H9 (cell line): Measurements from ENCODE around the gene MRPL14. TPM values are rescaled to one million over a fixed set of nuclear protein-coding genes. Genes with fewer than 3 reads are reported as not detected.

Source experiments
- DNase-seq: peaks from one replicate; pipeline ENCODE4 v3.0.0-alpha.2; 2017
- H2AFZ ChIP-seq: one replicate; pipeline ENCODE4 v1.6.1; 2013; ENCODE audit warnings: mild to moderate bottlenecking, low read length, control low read depth, moderate library complexity
- H2AK5ac ChIP-seq: 2 replicates; pipeline ENCODE4 v1.6.1; 2013; ENCODE audit warnings: low read length, control low read depth, mixed read lengths; ENCODE audit not compliant: insufficient read length
- H2BK120ac ChIP-seq: one replicate; pipeline ENCODE4 v1.6.1; 2013; ENCODE audit warnings: low read depth, mild to moderate bottlenecking, low read length, control low read depth, inconsistent platforms; ENCODE audit not compliant: poor library complexity, severe bottlenecking
- H2BK12ac ChIP-seq: 2 replicates; pipeline ENCODE4 v1.6.1; 2013; ENCODE audit warnings: low read length, control low read depth, mixed read lengths, low read depth; ENCODE audit not compliant: insufficient read length
- H2BK15ac ChIP-seq: 2 replicates; pipeline ENCODE4 v1.6.1; 2013; ENCODE audit warnings: low read depth, low read length, control low read depth
- H2BK20ac ChIP-seq: one replicate; pipeline ENCODE4 v1.6.1; 2013; ENCODE audit warnings: low read depth, mild to moderate bottlenecking, low read length, control low read depth, inconsistent platforms; ENCODE audit not compliant: poor library complexity, severe bottlenecking
- H2BK5ac ChIP-seq: 2 replicates; pipeline ENCODE4 v1.6.1; 2013; ENCODE audit warnings: low read length, control low read depth, mixed read lengths; ENCODE audit not compliant: insufficient read length
- H3K14ac ChIP-seq: 2 replicates; pipeline ENCODE4 v1.6.1; 2013; ENCODE audit warnings: low read length, control low read depth; ENCODE audit not compliant: insufficient read depth
- H3K18ac ChIP-seq: 2 replicates; pipeline ENCODE4 v1.6.1; 2013; ENCODE audit warnings: low read depth, mild to moderate bottlenecking, mixed read lengths, low read length, control low read depth; ENCODE audit not compliant: insufficient read length
- H3K23ac ChIP-seq: 2 replicates; pipeline ENCODE4 v1.6.1; 2013; ENCODE audit warnings: low read length, control low read depth, mixed read lengths, low read depth; ENCODE audit not compliant: insufficient read length
- H3K23me2 ChIP-seq: 2 replicates; pipeline ENCODE4 v1.6.1; 2013; ENCODE audit warnings: low read depth, mild to moderate bottlenecking, mixed read lengths, low read length, control low read depth; ENCODE audit not compliant: insufficient read length, poor library complexity, severe bottlenecking
- H3K27ac ChIP-seq: 2 replicates; pipeline ENCODE4 v1.5.1; 2013; ENCODE audit warnings: low read length, control low read depth, mixed read lengths, low read depth; ENCODE audit not compliant: insufficient read length
- H3K27me3 ChIP-seq: 2 replicates; pipeline ENCODE4 v1.6.1; 2013; ENCODE audit warnings: low read length, control low read depth, inconsistent platforms; ENCODE audit not compliant: insufficient read depth
- H3K4ac ChIP-seq: 2 replicates; pipeline ENCODE4 v1.6.1; 2013; ENCODE audit warnings: low read depth, mild to moderate bottlenecking, control low read depth, inconsistent platforms, low read length, moderate library complexity
- H3K4me1 ChIP-seq: 2 replicates; pipeline ENCODE4 v1.6.1; 2013; ENCODE audit warnings: low read length, control low read depth, inconsistent platforms; ENCODE audit not compliant: insufficient read depth
- H3K4me2 ChIP-seq: 2 replicates; pipeline ENCODE4 v1.6.1; 2013; ENCODE audit warnings: low read length, control low read depth, mixed read lengths; ENCODE audit not compliant: insufficient read length, insufficient read depth
- H3K56ac ChIP-seq: 2 replicates; pipeline ENCODE4 v1.6.1; 2013; ENCODE audit warnings: low read depth, mild to moderate bottlenecking, mixed read lengths, low read length, control low read depth; ENCODE audit not compliant: insufficient read length
- H3K79me1 ChIP-seq: 2 replicates; pipeline ENCODE4 v1.6.1; 2013; ENCODE audit warnings: low read depth, mild to moderate bottlenecking, moderate library complexity, low read length, control low read depth, inconsistent platforms; ENCODE audit not compliant: insufficient read depth, poor library complexity, severe bottlenecking
- H3K79me2 ChIP-seq: 2 replicates; pipeline ENCODE4 v1.6.1; 2013; ENCODE audit warnings: low read length, control low read depth, inconsistent platforms; ENCODE audit not compliant: insufficient read depth
- H3K9ac ChIP-seq: 2 replicates; pipeline ENCODE4 v1.6.1; 2013; ENCODE audit warnings: low read length, control low read depth, mixed read lengths; ENCODE audit not compliant: insufficient read length; ENCODE audit errors: extremely low read depth
- H3K9me3 ChIP-seq: one replicate; pipeline ENCODE4 v1.6.1; 2013; ENCODE audit warnings: low read depth, low read length, inconsistent platforms; ENCODE audit not compliant: control insufficient read depth
- H3T11ph ChIP-seq: one replicate; pipeline ENCODE4 v1.6.1; 2013; ENCODE audit warnings: mild to moderate bottlenecking, low read length, control low read depth, inconsistent platforms
- H4K20me1 ChIP-seq: one replicate; pipeline ENCODE4 v1.6.1; 2013; ENCODE audit not compliant: control insufficient read depth, insufficient read length, insufficient read depth
- H4K5ac ChIP-seq: 2 replicates; pipeline ENCODE4 v1.6.1; 2013; ENCODE audit warnings: low read depth, mild to moderate bottlenecking, mixed read lengths, low read length, control low read depth; ENCODE audit not compliant: insufficient read length
- H4K8ac ChIP-seq: replicated peaks from 2 replicates; pipeline ENCODE4 v1.6.1; 2013; ENCODE audit warnings: low read length, control low read depth, mixed read lengths, low read depth; ENCODE audit not compliant: insufficient read length
- H4K91ac ChIP-seq: 2 replicates; pipeline ENCODE4 v1.6.1; 2013; ENCODE audit warnings: low read depth, mild to moderate bottlenecking, moderate library complexity, mixed read lengths, low read length, control low read depth; ENCODE audit not compliant: insufficient read length
- H3K27ac Mint-ChIP-seq, 3 experiments: 2 replicates in 2 of 3; 3 replicates in 1 of 3; pipeline ENCODE4 v1.8.0; 2020 to 2021; ENCODE audit warnings: mixed read lengths in 3 of 3, mild to moderate bottlenecking in 1 of 3, moderate library complexity in 1 of 3
- H3K27me3 Mint-ChIP-seq: 2 replicates; pipeline ENCODE4 v1.8.0; 2021; ENCODE audit warnings: low read depth, mild to moderate bottlenecking, moderate library complexity, mixed read lengths
- H3K36me3 Mint-ChIP-seq, 3 experiments: 2 replicates in 2 of 3; 3 replicates in 1 of 3; pipeline ENCODE4 v1.8.0; 2020 to 2021; ENCODE audit warnings: low read depth in 3 of 3, mixed read lengths in 3 of 3; ENCODE audit not compliant: insufficient read depth in 1 of 3
- H3K4me1 Mint-ChIP-seq, 2 experiments: 2 replicates each; pipeline ENCODE4 v1.8.0; 2020; ENCODE audit warnings: mixed read lengths in 2 of 2
- H3K4me3 Mint-ChIP-seq, 2 experiments: 2 replicates in 1 of 2; 3 replicates in 1 of 2; pipeline ENCODE4 v1.8.0; 2020 to 2021; ENCODE audit warnings: mild to moderate bottlenecking in 2 of 2, mixed read lengths in 2 of 2, moderate library complexity in 1 of 2
- H3K9me3 Mint-ChIP-seq, 2 experiments: 2 replicates in 1 of 2; 3 replicates in 1 of 2; pipeline ENCODE4 v1.8.0; 2020; ENCODE audit warnings: mild to moderate bottlenecking in 2 of 2, mixed read lengths in 2 of 2, moderate library complexity in 1 of 2
- WGBS: extraction: QIAGEN DNeasy Blood & Tissue Kit; methylation state at CpG from one replicate; pipeline ENCODE4 v1.1.7; 2013; ENCODE audit warnings: missing lambda C conversion rate, low lambda C conversion rate, mixed read lengths; ENCODE audit not compliant: insufficient read length; ENCODE audit errors: extremely low coverage; 5-methylcytosine and 5-hydroxymethylcytosine counted together
- total RNA-seq: library from RNA; stranded (reverse); gene quantifications from 2 replicates; pipeline ENCODE4 v1.2.1, GENCODE V29; 2021
- TF ChIP-seq, protein P1 (sequence below): fragments of 200-600 bp; sonication (generic); conservative IDR thresholded peaks from 3 replicates; pipeline ENCODE4 v1.8.0; 2021; ENCODE audit warnings: antibody characterized with exemption, mild to moderate bottlenecking

MRPL14 gene
- total RNA-seq, 1 experiment from 2014 or later = 80.1 TPM

DNA sequence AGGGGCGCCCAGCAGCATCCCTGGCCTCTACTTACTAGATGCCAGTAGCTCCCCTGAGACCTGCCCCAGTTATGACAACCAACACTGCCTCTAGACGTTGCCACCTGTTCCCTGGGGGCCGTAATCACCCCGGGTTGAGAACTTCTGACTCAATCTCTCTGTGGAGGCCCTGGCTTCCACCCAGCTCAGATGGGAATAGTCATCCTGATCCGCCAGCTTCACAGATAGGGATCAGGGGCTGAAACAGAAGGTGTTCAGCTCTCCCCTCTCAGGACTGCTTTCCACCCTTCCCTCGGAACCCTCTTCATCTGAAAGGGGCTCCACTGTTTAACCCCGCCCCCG lies 34.7 kb upstream of the MRPL14 start:
- no peak overlapping the region for H2AK5ac ChIP-seq
- no peak overlapping the region for H3K4ac ChIP-seq
- DNase-seq = no peak
- no peak overlapping the region for H4K8ac ChIP-seq
- Mint-ChIP-seq H3K4me1 (peaks cover 41 to 46% of the 10 kb centered on the region in 2 experiments), H3K27ac (no peak overlapping the region; a peak in 1 of 7 replicates), H3K27me3 (peaks cover 10% of the 10 kb centered on the region), H3K9me3 (no peaks in the 10 kb centered on the region; a peak in 1 of 5 replicates), H3K36me3 (0 out of 7 replicates have a peak, but pooled peaks cover 0 to 2% (median 0%) of the 10 kb centered on the region in 3 experiments), H3K4me3 (no peak overlapping the region)
- H3K27me3 ChIP-seq = no peaks in the 10 kb centered on the region
- H3K79me2 ChIP-seq = no peaks in the 10 kb centered on the region
- H2BK20ac ChIP-seq = no peak overlapping the region
- H3K4me2 ChIP-seq = no peak overlapping the region
- no peak overlapping the region for H3K23ac ChIP-seq
- no peak overlapping the region for H2BK120ac ChIP-seq
- no peak overlapping the region for H3K27ac ChIP-seq
- no peaks in the 10 kb centered on the region for H3K79me1 ChIP-seq
- peaks cover 8% of the 10 kb centered on the region; the same call in 1 of the 2 replicates for H3K4me1 ChIP-seq
- H2BK5ac ChIP-seq = no peak overlapping the region
- H3K9me3 ChIP-seq = no peaks in the 10 kb centered on the region
- H3T11ph ChIP-seq = no peak overlapping the region
- no peak overlapping the region for H3K9ac ChIP-seq
- no peaks in the 10 kb centered on the region for H4K20me1 ChIP-seq
- TF ChIP-seq, protein P1, sequence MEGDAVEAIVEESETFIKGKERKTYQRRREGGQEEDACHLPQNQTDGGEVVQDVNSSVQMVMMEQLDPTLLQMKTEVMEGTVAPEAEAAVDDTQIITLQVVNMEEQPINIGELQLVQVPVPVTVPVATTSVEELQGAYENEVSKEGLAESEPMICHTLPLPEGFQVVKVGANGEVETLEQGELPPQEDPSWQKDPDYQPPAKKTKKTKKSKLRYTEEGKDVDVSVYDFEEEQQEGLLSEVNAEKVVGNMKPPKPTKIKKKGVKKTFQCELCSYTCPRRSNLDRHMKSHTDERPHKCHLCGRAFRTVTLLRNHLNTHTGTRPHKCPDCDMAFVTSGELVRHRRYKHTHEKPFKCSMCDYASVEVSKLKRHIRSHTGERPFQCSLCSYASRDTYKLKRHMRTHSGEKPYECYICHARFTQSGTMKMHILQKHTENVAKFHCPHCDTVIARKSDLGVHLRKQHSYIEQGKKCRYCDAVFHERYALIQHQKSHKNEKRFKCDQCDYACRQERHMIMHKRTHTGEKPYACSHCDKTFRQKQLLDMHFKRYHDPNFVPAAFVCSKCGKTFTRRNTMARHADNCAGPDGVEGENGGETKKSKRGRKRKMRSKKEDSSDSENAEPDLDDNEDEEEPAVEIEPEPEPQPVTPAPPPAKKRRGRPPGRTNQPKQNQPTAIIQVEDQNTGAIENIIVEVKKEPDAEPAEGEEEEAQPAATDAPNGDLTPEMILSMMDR = no peak
- H3K56ac ChIP-seq = no peak overlapping the region
- H3K14ac ChIP-seq = no peak overlapping the region
- no peak overlapping the region for H4K91ac ChIP-seq
- no peak overlapping the region for H2BK12ac ChIP-seq
- H3K23me2 ChIP-seq = no peaks in the 10 kb centered on the region
- no peak overlapping the region for H2BK15ac ChIP-seq
- H4K5ac ChIP-seq = no peak overlapping the region
- H2AFZ ChIP-seq = no peak overlapping the region
- no peak overlapping the region for H3K18ac ChIP-seq
- WGBS = no CpG with 5 or more reads among the region's 8 CpGs
